Left ventricle myocardium superior (tissue), 1 donor: ENCODE measurements around the gene SCAP. TPM values are rescaled to one million over a fixed set of nuclear protein-coding genes. Genes with fewer than 3 reads are reported as not detected.
"Not testable (repeated sequence)": the region's sequence is repeated elsewhere in the genome, so short reads cannot be mapped to it uniquely, and the experiment has no call there.

ENCODE experiments used
- ATAC-seq: fragments of 200-7000 bp; cut with Tn5 transposase; one replicate; pipeline ENCODE4 v1.9.1; 2020; ENCODE audit warnings: mild to moderate bottlenecking, moderate library complexity
- DNase-seq: peaks from one replicate; pipeline ENCODE4 v3.0.0-alpha.2; 2020
- intact Hi-C: fragments of 100-400 bp; cut with micrococcal nuclease; formaldehyde crosslinking; loops from one replicate; pipeline ENCODE4 v1.11.0; 2022
- long read RNA-seq: library from polyadenylated mRNA; unstranded; transcript quantifications from one replicate; pipeline ENCODE4 v2.0.0, GENCODE V29; 2021
- total RNA-seq: library from RNA; stranded (reverse); fragmentation: NEBNext Ultra II Directional; extraction: Animal tissue kit (Norgen Biotek cat#: 25700); gene quantifications from one replicate; pipeline ENCODE4 v1.2.1, GENCODE V29; 2021
- donor health status: DM: no; HTN: yes; CAD: no; lungs with severe emphysema.

SCAP gene
- 53.0 TPM for total RNA-seq
- long read RNA-seq, full-length matches to known transcripts, result 5 of 149 reads
- long read RNA-seq, partial matches to known transcripts, result 98 of 149 reads
- long read RNA-seq, other reads (novel, unspliced or antisense), result 46 of 149 reads

GRCh38 chr3:47475570-47476329 lies at the start of gene SCAP:
Gene SCAP (minus strand): TSS chr3:47475941. CDS start chr3:47442993, 32,948 bp downstream.
- ATAC-seq (peak; percentile 98), DNase-seq (peak; percentile 97)
- intact Hi-C loops, result loop anchor here (10.0 kb wide), 1 partner anchor 51 kb away; no protein-coding TSS in a partner anchor

GRCh38 chr3:47523310-47524073 lies 47.8 kb upstream of the SCAP start:
- intact Hi-C loops, result no loop called here
- no peak for DNase-seq
- no peak for ATAC-seq

GRCh38 chr3:47522082-47522987 lies 46.6 kb upstream of the SCAP start:
- intact Hi-C loops, result loop anchor here (1.0 kb wide), 1 partner anchor 267 kb away; no protein-coding TSS in a partner anchor
- peak; percentile 83 for DNase-seq
- peak; percentile 97 for ATAC-seq

- ATAC-seq, result no peak
- intact Hi-C loops, result no loop called here
Observed at GRCh38 chr3:47520756-47521155, 45.0 kb upstream of the SCAP start.

GRCh38 chr3:47517937-47518336 lies 42.2 kb upstream of the SCAP start:
- intact Hi-C loops, result no loop called here
- no peak for DNase-seq
- ATAC-seq, result no peak

More at GRCh38 chr3:47520756-47521155, 45.0 kb upstream of the SCAP start:
- no peak for DNase-seq

GRCh38 chr3:47515864-47516319 lies 40.2 kb upstream of the SCAP start:
- DNase-seq (no peak), ATAC-seq (no peak)
- intact Hi-C loops, result no loop called here

GRCh38 chr3:47515100-47515499 lies 39.4 kb upstream of the SCAP start:
- intact Hi-C loops, result no loop called here

GRCh38 chr3:47513125-47513929 lies 37.6 kb upstream of the SCAP start, which contains the start of gene ELP6:
Gene ELP6 (minus strand): TSS chr3:47513712. CDS start chr3:47513590, 122 bp downstream.
- peak; percentile 98 for DNase-seq
- intact Hi-C loops, result no loop called here
- ATAC-seq, result peak; percentile 99

More at GRCh38 chr3:47515100-47515499, 39.4 kb upstream of the SCAP start:
- DNase-seq (no peak), ATAC-seq (no peak)

GRCh38 chr3:47512416-47513124 lies 36.8 kb upstream of the SCAP start:
- intact Hi-C loops, result no loop called here
- DNase-seq (peak; percentile 42), ATAC-seq (peak; percentile 8)

GRCh38 chr3:47505267-47505666 lies 29.5 kb upstream of the SCAP start:
- intact Hi-C loops, ATAC-seq, DNase-seq: not testable (repeated sequence)

- ATAC-seq (no peak), DNase-seq (no peak)
- intact Hi-C loops, result no loop called here
Observed at GRCh38 chr3:47504113-47504512, 28.4 kb upstream of the SCAP start.

GRCh38 chr3:47503033-47503432 lies 27.3 kb upstream of the SCAP start:
- ATAC-seq (no peak), DNase-seq (no peak)
- intact Hi-C loops, result no loop called here

- no peak for ATAC-seq
Observed at GRCh38 chr3:47496892-47497291, 21.2 kb upstream of the SCAP start.

GRCh38 chr3:47495886-47496285 lies 20.1 kb upstream of the SCAP start:
- intact Hi-C loops, result no loop called here
- ATAC-seq, result no peak
- DNase-seq, result no peak

More at GRCh38 chr3:47496892-47497291, 21.2 kb upstream of the SCAP start:
- intact Hi-C loops, result no loop called here
- DNase-seq, result no peak

GRCh38 chr3:47495111-47495510 lies 19.4 kb upstream of the SCAP start:
- ATAC-seq (no peak), DNase-seq (no peak)
- intact Hi-C loops, result no loop called here

GRCh38 chr3:47491777-47492176 lies 16.0 kb upstream of the SCAP start:
- DNase-seq (no peak), ATAC-seq (no peak)
- intact Hi-C loops, result no loop called here

GRCh38 chr3:47491186-47491585 lies 15.4 kb upstream of the SCAP start:
- intact Hi-C loops, result no loop called here
- DNase-seq (no peak), ATAC-seq (no peak)
